ENCODE measurements around the gene PRM1. TPM values are rescaled to one million over a fixed set of nuclear protein-coding genes. Genes with fewer than 3 reads are reported as not detected.
A peak's percentile ranks its signal among the peaks of the same experiment; 100 is the strongest.

Gene PRM1
- total RNA-seq, 1 donor from 2014 or later: not detected

DNA sequence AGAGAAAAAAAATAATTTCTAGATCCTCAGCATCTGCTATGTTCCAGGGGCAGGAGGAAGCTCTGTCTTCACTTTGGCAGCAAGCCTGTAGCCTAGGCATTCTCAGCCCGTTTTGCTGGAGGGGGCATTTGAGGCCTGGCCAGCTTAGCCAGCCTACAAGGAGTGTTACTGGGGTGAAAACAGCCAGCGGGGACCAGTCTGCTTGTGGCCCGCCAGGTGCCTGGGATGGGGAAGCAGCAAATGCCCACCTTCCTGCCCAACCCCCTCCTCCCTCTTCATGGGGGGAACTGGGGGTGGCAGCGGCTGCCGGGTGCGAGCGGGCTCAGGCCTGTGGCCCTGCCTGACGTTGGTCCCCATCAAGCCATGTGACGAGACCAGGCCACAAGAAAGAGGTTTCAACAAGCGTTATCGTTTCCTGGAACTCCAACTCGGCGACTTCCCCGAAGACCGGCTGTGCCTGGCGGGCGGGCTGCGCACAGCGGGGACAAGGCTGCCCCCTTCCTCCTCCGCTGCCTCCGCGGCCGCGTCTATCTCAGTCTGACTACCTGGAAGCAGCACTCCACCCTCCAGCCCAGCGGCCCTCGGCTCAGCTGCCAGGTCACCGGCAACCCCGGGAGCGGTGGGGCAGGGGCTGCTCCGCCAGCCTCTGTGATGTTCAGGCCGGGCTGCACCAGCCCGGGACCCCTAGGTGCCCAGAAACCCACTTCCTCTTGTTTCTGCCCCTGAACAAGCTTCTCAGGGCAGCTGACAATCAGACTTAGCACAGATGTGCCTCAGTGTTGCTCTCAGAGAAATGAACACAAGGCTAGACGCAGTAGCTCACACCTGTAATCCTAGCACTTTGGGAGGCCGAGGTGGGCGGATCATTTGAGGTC, 48.0 kb downstream of the PRM1 start:
- intact Hi-C loops (cut with DNase I): no loop called here
- DNase-seq (ENCODE audit: missing footprints) (peak; percentile 76), ATAC-seq (peak; percentile 53)

DNA sequence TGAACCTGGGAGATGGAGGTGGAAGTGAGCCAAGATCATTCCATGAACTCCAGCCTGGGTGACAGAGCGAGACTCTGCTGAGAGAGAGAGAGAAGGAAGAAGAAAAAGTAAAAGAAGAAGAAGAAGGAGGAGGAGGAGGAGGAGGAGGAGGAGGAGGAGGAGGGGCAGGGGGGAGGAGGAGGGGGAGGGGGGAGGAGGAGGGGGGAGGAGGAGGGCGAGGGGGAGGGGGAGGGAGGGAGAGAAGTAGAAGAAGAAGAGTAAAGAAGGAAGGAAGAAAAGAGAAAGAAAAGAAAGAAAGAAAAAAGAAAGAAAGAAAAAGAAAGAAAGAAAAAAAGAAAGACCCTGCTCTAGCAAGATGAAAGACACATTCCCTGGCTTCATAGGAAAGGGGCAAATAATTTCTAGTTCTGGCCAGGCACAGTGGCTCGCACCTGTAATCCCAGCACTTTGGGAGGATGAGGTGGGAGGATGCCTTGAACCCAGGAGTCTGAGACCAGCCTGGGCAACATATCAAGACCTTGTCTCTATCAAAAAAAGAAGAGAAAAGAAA, 48.8 kb downstream of the PRM1 start:
- no peak for DNase-seq (ENCODE audit: missing footprints)
- intact Hi-C loops (cut with DNase I): no loop called here
- ATAC-seq: no peak

DNA sequence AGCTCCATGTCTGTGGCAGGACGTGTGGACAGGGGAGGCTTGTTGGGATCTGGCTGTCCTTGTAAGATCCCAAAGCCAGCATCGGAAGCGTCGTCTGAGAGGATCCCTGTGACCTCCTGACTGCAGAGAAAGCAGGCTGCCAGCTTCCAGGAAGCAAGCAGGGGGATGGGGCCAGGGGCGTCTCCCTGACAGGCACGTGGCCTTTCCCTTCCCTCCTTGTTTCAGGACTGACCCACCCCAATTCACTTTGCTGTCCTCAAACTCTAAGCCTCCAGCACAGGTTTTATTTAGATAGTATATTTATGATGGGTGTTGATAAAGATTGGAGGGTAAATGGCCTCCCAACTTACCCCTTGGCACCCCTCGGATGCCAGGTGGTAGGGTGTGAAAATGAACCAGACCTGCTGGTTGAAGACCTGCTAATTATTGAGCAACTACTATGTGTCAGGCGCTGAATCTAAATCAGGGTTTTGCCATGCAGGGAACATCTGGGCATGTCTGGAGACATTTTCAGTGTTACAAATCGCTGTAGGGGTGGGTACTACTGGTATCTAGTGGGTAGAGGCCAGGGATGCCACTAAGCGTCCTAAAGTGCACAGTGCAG, 49.7 kb downstream of the PRM1 start:
- DNase-seq (ENCODE audit: missing footprints) (no peak), ATAC-seq (no peak)
- intact Hi-C loops (cut with DNase I): no loop called here

Small RNA genes lying within 50 kb of the gene (microRNA-seq; reads per million reads assigned to microRNA genes)
- gene MIR548H2: not detected

Other genes starting within 250 kb of the PRM1 start
- 6.0 TPM for gene SOCS1, start 25.1 kb downstream of the PRM1 start, total RNA-seq
- gene TNP2, start 12.0 kb downstream of the PRM1 start, total RNA-seq: not detected
- gene PRM3, start 7.7 kb downstream of the PRM1 start, total RNA-seq: not detected
- gene PRM2, start 4.8 kb downstream of the PRM1 start, total RNA-seq: not detected
- 0.76 TPM for gene RMI2, start 64.1 kb upstream of the PRM1 start, total RNA-seq

All from Right ventricle myocardium inferior (tissue), 1 donor.